Fibroblast of peridontal ligament (primary cell): ENCODE data around the gene UNC5C.
A peak's percentile ranks its signal among the peaks of the same experiment; 100 is the strongest.

Experiments used
- DNase-seq: peaks from one replicate; pipeline ENCODE4 v3.0.0-alpha.2; 2010; ENCODE audit errors: extremely low read depth

UNC5C gene

DNA sequence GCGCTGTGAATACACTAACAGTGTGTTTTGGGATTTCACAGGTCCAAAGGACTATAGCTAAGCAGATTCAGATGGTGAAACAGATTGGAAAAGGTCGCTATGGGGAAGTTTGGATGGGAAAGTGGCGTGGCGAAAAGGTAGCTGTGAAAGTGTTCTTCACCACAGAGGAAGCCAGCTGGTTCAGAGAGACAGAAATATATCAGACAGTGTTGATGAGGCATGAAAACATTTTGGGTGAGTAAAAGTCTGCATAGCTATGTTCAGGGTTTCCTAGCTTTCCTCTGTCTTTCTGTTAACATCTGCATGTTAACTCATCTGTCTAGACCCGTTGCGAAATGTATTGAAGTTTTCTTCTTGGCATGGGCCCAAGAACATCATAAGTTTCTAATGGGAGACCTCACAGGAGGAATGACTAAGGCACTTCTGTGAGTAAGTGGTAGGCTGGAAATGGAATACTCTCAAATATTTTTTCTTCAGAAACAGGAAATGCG is 418.9 kb downstream of the UNC5C start:
- peak; percentile 100 for DNase-seq

GRCh38 chr4:95129031-95129430 is 419.7 kb downstream of the UNC5C start:
- no peak for DNase-seq

DNA sequence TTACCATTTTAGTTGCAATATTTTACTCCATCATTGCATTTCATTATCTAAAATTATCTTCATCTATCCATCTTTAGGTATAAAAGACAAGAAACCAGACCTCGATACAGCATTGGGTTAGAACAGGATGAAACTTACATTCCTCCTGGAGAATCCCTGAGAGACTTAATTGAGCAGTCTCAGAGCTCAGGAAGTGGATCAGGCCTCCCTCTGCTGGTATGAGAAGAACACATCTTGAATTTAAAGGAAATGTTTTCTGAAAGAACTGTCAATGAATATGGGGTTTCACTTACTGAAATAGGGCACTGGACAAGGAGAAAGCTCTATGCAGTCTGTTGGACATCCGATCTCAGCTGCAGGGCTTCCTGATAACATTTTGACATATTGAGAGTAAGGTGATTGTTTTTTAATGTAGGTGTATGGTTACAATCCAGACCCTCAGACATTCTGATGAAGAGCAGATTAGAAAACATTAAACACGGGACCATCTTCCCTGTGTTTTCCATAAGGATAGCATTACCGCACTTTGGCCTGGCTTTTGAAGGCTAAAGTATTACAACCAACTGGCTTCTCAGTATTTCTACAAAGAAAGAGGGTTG is 423.8 kb downstream of the UNC5C start:
- peak; percentile 80 for DNase-seq

- DNase-seq, result no peak
Observed at GRCh38 chr4:95122001-95122400, 426.8 kb downstream of the UNC5C start.

DNA sequence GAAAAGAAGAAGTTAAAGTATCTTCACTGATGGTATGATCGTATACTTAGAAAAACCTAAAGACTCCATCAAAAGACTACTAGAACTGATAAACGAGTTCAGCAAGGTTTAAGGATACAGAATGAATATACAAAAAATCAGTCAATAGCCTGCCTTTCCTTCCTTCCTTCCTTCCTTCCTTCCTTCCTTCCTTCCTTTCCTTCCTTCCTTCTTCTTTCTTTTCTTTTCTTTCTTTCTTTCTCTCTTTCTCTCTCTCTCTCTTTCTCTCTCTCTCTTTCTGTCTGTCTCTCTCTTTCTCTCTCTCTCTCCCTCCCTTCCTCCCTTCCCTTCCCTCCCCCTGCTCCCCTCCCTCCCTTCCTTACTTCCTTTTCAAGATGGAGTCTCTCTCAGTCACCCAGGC is 428.3 kb downstream of the UNC5C start:
- no peak for DNase-seq

GRCh38 chr4:95118497-95118896 is 430.3 kb downstream of the UNC5C start:
- no peak for DNase-seq

GRCh38 chr4:95114521-95114920 is 434.3 kb downstream of the UNC5C start:
- DNase-seq, result no peak
